ENCODE measurements around the gene MEI1. TPM values are rescaled to one million over a fixed set of nuclear protein-coding genes. Genes with fewer than 3 reads are reported as not detected.

The MEI1 gene
- total RNA-seq, 1 donor from 2014 or later = 0.16 TPM

DNA sequence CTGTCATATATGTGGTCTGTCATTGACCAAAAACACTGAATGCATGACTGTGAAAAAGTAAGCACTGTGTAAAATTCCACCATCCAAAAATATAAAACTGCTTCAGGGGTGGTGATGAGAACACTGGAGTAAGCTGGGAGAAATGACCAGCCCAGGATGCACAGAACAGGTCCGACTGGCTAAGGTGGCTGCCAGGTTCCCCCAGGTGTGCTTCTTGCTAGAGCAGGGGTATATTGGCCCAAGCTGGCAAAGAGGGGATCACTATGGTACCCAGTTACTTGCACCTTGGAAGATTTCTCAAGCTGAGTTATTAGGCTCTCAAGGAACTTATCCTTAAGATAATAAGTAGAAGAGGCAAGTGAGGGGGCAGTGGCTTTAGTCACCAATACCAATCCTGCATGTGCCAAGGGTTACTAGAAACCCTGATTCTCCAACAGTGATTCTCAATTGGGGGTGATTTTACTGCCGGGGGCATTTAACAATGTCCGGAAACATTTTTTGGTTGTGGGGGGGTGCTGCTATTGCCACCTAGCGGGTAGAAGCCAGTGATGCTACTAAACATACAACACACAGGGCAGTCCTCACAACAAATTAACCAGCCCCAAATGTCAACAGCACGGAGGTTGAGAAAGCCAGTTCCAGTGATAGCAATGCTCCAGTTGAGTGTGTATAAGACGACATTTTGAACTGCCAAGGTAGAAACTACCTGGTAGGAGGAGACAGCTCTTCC, 26.4 kb upstream of the MEI1 start:
- Mint-ChIP-seq H3K9me3 (no peaks in the 10 kb centered on the region), H3K36me3 (ENCODE audit: low read depth) (peaks cover 9% of the 10 kb centered on the region), H3K27ac (ENCODE audit: unreplicated experiment) (no peak overlapping the region), H3K4me1 (no peaks in the 10 kb centered on the region), H3K4me3 (no peak overlapping the region), H3K27me3 (ENCODE audit: low read depth) (no peaks in the 10 kb centered on the region)
- TF ChIP-seq, protein P1, sequence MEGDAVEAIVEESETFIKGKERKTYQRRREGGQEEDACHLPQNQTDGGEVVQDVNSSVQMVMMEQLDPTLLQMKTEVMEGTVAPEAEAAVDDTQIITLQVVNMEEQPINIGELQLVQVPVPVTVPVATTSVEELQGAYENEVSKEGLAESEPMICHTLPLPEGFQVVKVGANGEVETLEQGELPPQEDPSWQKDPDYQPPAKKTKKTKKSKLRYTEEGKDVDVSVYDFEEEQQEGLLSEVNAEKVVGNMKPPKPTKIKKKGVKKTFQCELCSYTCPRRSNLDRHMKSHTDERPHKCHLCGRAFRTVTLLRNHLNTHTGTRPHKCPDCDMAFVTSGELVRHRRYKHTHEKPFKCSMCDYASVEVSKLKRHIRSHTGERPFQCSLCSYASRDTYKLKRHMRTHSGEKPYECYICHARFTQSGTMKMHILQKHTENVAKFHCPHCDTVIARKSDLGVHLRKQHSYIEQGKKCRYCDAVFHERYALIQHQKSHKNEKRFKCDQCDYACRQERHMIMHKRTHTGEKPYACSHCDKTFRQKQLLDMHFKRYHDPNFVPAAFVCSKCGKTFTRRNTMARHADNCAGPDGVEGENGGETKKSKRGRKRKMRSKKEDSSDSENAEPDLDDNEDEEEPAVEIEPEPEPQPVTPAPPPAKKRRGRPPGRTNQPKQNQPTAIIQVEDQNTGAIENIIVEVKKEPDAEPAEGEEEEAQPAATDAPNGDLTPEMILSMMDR (conservative IDR thresholded peaks at IDR 0.05) = peak; percentile 29
- no peak for DNase-seq (ENCODE audit: low read depth, low spot score)

DNA sequence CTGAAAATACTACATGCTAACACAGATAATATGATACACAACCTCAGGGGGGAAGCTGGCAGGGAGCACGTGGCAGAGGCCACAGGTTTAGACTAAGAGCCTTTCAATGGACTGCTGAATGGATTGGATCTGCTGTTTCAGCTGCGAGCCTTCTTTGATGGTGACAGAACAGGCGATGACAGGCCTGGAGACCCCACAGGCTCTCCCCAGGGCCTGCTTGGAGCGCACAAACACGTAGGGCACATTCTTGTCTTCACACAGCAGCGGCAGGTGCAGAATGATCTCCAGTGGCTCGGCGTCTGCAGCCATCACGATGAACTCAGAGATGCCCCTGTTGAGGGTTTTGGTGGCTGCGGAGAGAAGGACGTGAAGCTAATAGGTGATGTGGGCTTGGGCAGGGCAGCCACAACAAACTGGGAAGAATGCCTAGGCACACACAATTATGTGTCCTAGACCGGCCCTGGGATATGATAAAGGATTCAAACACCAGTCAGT, 24.4 kb upstream of the MEI1 start:
- Mint-ChIP-seq H3K36me3 (ENCODE audit: low read depth) (peaks cover 14% of the 10 kb centered on the region), H3K27me3 (ENCODE audit: low read depth) (no peaks in the 10 kb centered on the region), H3K4me1 (no peaks in the 10 kb centered on the region), H3K27ac (ENCODE audit: unreplicated experiment) (no peak overlapping the region), H3K9me3 (no peaks in the 10 kb centered on the region), H3K4me3 (no peak overlapping the region)
- TF ChIP-seq, protein P1 (conservative IDR thresholded peaks at IDR 0.05) = no peak
- no peak for DNase-seq (ENCODE audit: low read depth, low spot score)

DNA sequence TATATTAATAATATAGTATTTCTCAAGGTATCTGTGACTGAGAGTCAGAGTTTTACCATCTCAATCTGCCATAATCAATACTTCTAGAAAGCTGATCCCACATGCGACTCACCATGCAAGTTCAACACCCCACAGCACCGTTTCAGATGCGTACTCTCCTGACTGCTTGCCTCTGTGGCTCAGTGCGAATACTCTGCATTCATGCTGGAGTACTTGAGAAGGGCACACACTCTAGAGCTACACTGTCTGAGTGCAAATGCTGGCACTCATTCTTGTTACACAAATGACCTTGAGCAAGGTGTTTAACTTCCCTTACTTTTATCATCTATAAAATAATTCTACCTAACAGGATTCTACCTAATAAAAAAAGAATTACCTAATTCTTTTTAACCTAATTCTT, 23.2 kb upstream of the MEI1 start:
- Mint-ChIP-seq H3K27me3 (ENCODE audit: low read depth) (no peaks in the 10 kb centered on the region), H3K4me1 (no peaks in the 10 kb centered on the region), H3K27ac (ENCODE audit: unreplicated experiment) (no peak overlapping the region), H3K36me3 (ENCODE audit: low read depth) (peaks cover 14% of the 10 kb centered on the region), H3K9me3 (no peaks in the 10 kb centered on the region), H3K4me3 (no peak overlapping the region)
- DNase-seq (ENCODE audit: low read depth, low spot score) = no peak
- TF ChIP-seq, protein P1 (conservative IDR thresholded peaks at IDR 0.05) = no peak

DNA sequence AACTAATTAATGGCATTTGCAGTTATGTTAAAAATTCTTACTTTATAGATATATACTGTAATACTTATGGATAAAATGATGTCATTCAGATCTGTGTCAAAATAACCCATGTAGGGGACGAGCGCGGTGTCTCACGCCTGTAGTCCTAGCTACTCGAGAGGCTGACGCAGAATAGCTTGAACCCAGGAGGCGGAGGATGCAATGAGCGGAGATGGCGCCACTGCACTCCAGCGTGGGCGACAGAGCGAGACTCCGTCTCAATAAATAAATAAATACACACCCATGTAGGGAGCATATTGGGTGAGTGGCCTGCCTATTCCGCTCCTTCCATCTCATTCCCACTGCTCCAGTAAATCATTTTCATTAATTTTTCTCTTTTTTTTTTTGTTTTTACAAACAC, 17.7 kb upstream of the MEI1 start:
- Mint-ChIP-seq H3K9me3 (no peaks in the 10 kb centered on the region), H3K27me3 (ENCODE audit: low read depth) (no peaks in the 10 kb centered on the region), H3K27ac (ENCODE audit: unreplicated experiment) (no peak overlapping the region)

DNA sequence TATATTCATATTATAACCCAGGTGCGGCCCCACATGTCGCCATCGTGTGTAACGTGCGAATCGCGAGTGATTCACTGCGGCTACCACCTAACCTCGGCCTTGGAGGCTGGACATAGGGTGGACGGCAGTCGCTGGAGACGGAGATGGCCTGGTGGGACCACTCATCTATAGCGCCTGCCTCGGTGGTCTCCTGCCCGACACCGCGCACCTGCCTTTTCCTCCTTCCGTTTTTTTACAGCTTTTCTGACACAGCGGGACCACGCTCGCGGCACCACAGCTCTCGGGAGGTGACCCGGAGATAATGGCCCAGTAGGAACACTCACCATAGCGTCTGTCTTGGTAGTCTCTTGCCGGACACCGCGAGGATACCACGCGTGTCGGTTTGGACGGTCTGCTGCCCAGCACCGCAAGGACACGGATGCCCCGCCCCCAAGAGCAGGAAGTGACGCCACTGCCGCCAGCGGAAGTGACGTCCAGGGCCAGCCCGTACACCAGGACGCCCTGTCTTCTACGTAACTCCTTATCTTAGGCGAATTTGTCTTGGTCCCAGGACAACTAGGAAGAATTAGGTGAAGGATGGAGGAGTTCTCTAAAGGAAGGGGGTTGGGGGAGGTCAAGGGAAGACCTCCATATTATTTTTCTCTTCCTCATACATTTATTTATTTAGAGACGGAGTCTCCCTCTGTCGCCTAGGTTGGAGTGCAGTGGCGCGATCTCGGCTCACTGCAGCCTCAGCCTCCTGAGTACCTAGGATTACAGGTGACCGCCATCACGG, 17.1 kb upstream of the MEI1 start:
- Mint-ChIP-seq H3K4me1 (peaks cover 7% of the 10 kb centered on the region), H3K27ac (ENCODE audit: unreplicated experiment) (peak overlapping the region; percentile 92), H3K36me3 (ENCODE audit: low read depth) (peaks cover 8% of the 10 kb centered on the region), H3K27me3 (ENCODE audit: low read depth) (no peaks in the 10 kb centered on the region), H3K9me3 (no peaks in the 10 kb centered on the region), H3K4me3 (peak overlapping the region; percentile 97)
- TF ChIP-seq, protein P1 (conservative IDR thresholded peaks at IDR 0.05) = no peak
- DNase-seq (ENCODE audit: low read depth, low spot score) = peak; percentile 78

More for the DNA sequence above, 17.7 kb upstream of the MEI1 start:
- TF ChIP-seq, protein P1 (conservative IDR thresholded peaks at IDR 0.05) = no peak
- Mint-ChIP-seq H3K36me3 (ENCODE audit: low read depth) (peaks cover 10% of the 10 kb centered on the region), H3K4me3 (peak overlapping the region; percentile 97), H3K4me1 (peaks cover 5% of the 10 kb centered on the region)
- DNase-seq (ENCODE audit: low read depth, low spot score) = no peak
